GM18505 (cell line): ENCODE measurements around the gene LINC00237.

Experiments used
- ATAC-seq: cut with Tn5 transposase; IDR thresholded peaks from one replicate; pipeline ENCODE4 v1.9.1; 2021; ENCODE audit not compliant: unreplicated experiment
- POLR2A ChIP-seq: IDR thresholded peaks from 4 replicates; pipeline ENCODE4 v1.6.1; 2011; ENCODE audit warnings: borderline replicate concordance; ENCODE audit not compliant: insufficient read depth, insufficient read length; ENCODE audit errors: extremely low read depth

Gene LINC00237

DNA sequence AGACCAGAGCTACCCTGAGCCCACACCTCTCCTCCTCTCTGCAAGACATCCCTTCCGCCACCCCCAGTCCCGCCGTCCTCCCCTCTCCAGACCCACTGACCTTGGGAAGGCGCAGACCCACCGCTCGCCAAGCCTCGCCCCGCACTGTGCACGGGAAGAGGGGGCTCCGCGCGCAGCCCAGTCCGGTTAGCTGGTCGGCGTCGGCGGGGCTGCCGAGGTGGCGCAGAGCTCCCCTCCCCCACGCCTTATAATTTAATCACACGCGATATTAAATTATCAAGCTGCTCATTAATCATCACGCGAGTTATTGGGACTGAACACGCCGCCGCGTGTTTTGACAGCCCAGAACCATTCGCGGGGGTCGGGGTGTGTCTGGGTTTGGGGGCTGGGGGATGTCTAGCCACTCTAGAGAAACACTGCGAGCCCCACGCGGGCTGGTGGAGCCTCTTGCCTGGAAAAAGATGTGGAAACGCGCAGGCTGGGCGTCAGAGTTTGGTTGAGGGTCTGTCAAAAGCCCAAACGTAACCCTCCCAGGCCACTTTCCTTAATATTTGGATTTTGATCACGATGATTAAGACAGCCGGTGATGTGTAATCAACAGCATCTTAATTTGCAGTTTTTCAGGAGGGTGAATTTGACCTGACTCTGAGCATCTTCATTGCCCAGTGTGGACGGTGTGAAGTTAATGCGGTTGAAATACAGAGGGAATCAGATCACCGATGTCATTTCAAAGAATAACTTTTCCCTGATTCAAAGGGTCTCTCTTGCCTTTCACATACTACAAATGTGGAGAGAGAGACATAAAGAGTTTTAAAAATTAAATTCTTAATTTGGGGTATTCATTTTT, at the start of gene LINC00237:
TSS of gene LINC00237 (minus strand) at position 188 of the 847 bp plus-strand sequence.
- no peak for ATAC-seq
- TF ChIP-seq POLR2A: no peak

DNA sequence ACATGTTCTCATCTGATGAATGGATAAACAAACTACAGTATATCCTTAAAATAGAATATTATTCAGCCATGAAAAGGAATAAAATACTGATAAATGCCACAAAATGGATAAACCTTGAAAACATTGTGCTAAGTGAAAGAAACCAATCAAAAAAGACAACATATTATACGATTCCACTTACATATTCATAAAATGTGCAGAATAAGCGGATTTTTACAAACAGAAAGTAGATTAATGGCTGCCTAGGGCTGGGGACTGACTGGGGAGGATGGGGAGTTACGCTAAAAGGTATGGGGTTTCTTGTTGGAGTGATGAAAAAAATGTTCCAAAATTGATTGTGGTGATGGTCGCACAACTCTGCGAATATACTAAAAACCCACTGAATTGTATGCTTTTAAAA, 49.1 kb upstream of the LINC00237 start:
- TF ChIP-seq POLR2A: no peak
- no peak for ATAC-seq

DNA sequence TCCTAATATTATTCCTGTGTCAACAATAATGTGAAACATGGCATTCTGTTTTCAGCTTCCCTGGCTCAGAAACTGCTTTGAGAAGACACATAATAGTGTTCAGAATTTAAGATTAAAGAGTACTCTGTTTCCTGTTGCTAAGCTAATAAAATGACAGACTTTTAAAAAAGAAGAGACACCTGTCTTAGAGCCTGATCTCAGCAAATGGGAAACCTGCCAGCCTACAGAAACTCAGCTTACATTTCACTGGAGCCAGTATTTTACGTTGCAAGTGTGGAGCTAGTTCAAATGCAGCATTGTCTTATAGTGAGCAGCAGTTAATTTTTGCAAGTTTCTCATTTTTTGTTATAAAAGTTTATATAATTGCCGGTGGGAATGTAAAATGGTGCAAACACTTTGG, 48.5 kb upstream of the LINC00237 start:
- ATAC-seq: no peak
- TF ChIP-seq POLR2A: no peak

DNA sequence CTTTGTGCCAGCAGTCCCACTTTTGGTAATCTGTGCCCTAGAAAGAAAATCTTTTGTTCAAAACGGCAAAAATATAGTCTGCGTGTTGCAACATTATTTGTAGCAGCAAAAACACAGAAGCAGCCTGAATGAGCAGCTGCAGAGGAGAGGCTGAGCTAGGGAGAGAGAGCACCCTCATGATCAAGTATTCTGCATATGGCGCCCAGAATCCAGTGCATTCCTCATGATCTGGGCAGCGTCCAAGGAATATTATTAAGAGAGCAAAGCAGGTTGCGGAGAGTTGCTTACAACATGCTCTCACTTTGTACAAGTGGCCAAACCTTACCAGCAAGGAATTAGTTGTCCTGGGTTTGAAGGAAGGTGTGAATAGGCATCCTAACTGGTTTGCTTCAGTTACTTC, 45.6 kb upstream of the LINC00237 start:
- no peak for TF ChIP-seq POLR2A
- ATAC-seq: no peak

- no peak for ATAC-seq
- no peak for TF ChIP-seq POLR2A
These were observed 43.2 kb upstream of the LINC00237 start for GRCh38 chr20:21149344-21149743.

DNA sequence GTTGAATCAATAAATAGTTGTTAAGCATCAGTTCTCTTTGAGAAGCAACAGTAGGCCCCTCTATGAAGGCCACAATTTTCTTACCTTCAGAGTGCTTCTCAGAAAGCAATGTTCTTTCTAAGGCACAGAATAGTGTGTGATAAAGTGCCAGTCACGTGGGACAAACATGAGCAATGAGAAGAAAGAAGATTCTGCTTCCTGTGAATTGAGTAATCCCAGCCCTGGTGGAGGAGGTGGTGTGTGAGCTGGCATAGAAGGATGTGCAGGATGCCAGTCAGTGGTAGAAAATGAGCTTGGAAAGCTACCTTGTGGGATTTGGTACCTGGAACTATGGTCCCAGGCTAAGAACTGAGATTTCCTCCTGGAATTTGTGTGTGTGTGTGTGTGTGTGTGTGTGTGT, 41.4 kb upstream of the LINC00237 start:
- TF ChIP-seq POLR2A: no peak
- no peak for ATAC-seq

DNA sequence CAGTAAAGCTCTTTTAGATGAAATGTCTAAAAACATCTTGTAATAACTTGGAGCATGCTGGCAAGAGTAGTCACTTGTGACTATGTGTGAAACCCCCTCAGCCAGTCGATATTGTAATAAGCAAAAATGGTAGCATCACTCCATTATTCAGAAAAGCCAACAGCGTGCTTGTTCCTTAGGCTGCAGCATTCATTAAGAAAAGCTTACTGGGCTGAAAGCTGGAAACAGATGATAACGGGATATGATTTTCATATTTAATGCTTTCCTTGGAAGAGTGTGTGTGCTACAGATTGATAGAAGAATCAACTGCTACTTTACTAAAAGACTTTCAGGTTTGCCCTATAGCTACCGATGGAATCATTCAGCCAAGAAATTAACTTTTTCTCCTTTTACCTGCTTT, 40.1 kb upstream of the LINC00237 start:
- TF ChIP-seq POLR2A: no peak
- no peak for ATAC-seq

DNA sequence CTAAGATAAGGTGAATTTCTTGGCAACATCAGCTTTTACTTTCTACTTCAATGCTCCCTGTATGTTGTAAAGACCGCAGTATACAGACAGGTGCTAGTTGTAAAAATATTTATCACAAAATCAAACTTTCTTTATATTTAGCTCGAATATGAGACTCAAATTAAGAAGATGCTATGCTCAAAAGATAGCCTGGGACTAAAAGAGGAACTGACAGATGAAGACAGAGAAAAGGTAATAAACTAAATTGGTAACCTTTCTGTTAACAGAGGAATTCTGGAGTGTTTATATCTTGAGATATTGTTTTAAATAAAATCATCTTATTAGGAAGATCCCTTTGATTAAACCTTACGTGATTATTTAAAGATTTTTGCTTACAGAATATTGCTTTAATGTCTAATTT, 39.3 kb upstream of the LINC00237 start:
- no peak for ATAC-seq
- TF ChIP-seq POLR2A: no peak

DNA sequence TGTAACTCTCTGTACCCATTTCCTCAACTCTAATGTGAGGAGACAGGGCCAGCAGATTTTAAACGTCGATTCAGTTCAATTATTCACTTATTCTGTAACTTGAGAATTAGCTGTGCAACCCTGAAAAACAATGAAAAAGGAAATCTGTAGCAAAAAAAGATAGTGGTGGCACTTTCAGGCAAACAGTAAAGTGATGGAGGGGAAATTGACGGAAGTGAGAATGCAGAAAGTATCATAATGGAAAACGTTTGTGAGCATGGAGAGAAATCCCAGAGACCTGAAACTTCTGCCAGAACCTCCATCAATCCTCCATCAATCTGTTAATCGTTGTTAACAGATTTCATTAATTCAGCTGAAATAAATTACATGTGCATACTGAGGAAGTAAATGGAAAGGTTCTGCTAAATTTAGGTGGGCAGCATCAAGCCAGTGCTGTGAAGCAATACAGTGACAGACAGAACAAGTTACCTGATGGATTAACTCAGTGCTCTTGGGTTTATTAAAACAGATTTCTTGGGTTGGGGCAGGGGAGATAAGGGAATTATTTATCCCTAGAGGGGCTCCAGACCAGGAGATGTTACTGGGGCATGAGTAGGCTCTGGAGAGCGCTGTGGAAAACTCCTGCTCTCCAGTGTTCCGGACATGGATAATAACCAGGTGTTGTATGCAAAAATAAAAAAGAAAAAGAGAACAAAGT, 37.2 kb upstream of the LINC00237 start:
- no peak for ATAC-seq
- TF ChIP-seq POLR2A: no peak

DNA sequence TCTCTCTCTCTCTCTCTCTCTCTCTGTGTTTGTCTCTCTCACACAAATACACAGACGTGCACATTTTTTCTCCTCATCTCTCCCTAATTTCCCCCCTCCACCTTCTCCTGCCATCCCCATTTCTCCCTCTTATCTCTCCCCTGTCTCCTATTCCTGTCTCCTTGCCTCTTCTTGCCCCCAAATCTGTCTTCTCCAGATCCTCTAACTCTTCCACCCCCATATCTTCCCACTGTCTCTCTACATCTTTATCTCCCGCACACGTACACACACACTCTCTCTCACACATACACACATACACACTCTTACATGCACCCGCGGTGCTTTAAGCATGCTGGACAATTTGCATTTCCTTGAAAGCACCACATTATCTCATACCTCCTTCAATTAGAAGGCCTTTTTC, 35.7 kb upstream of the LINC00237 start:
- no peak for TF ChIP-seq POLR2A
- no peak for ATAC-seq

DNA sequence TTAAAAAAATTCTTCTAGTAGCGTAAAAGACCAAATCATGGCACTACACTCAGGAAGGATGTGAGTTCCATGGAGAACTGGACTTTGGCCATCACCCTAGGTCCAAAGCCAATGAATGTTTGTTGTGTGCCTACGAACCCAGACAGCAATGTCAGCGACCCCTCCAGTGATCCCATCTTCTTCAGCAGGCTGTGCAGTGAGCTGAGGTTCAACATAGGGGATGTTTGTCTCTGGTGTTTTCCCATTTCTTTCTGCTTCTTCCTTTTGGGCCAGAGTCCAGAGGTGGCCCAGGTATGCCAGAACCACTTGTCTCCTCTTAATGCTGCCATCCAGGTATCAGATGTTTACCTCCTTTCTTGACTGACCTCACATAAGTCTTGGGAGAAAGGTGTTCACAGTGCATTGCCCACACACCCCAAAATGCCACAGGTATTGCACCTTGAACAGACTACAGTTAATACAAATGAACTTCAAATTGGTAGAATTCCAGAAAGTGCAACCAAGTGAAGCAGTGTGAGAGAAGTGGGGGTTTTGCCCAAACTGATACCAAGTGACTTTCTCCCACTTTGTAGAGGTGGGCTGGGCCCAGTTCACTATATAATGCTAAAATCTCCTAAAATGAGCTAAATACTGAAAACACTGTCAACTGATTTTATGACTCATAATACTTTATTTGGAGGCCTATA, 33.9 kb upstream of the LINC00237 start:
- no peak for ATAC-seq
- no peak for TF ChIP-seq POLR2A

DNA sequence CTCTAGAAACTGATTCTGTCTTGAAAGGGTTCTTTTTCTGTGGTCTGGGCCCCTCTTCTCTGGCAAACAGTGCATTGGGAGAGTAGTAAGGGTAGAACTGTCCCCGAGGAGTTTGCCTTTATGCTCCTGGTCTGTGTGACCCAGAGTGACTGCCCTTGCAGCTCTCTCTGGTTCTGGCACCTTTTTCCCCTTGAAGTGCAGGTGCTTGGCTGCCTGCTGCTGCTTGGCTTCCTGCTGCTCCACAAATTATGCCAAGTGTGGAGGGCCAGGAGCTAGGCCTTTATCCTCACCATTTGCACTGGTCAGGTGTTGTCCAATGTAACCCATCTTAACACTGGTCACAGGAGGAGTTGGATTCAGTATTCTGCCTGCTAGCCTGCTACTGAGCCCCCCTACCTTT, 30.9 kb upstream of the LINC00237 start:
- no peak for ATAC-seq
- TF ChIP-seq POLR2A: no peak

DNA sequence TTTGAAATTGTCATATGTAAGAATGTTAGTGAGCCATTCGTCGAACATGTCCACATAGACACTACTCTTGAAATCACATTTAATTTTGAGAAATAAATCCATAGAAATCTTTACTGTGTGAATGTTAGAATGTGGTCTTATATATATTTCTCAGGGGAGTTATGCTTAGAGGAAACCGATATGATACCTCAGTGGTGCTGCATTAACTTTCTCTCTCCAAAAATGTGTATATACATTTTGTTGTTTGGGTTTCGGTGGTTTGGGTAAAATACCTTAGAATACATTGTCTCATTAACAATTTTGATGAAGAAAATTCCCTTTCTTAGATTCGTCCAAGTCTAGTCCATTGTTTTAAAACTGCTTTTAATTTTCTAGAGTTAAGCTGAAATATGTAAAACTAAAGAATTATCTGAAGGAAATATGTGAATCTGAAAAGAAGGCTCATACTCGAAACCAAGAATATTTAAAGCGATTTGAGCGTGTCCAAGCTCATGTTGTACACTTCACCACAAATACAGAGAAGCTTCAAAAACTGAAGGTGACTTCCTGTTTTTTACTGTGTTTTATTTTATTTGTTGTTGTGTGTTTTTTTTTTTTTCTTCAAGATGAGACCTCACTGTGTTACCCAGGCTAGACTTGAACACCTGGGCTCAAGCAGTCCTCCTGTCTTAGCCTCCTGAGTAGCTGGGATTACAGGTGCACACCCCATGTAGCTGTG, 30.0 kb upstream of the LINC00237 start:
- TF ChIP-seq POLR2A: no peak
- no peak for ATAC-seq
